Fibroblast of villous mesenchyme (primary cell): ENCODE measurements around the gene GKN2. TPM values are rescaled to one million over a fixed set of nuclear protein-coding genes. Genes with fewer than 3 reads are reported as not detected.
A peak's percentile ranks its signal among the peaks of the same experiment; 100 is the strongest.

ENCODE experiments used
- DNase-seq: peaks from one replicate; pipeline ENCODE4 v3.0.0-alpha.2; 2010; ENCODE audit warnings: low read depth
- H3K4me3 ChIP-seq: 2 replicates; pipeline ENCODE4 v1.5.1; 2011; ENCODE audit warnings: low read depth, mild to moderate bottlenecking, low read length
- CTCF ChIP-seq: IDR thresholded peaks from 2 replicates; pipeline ENCODE4 v1.5.1; 2012; ENCODE audit warnings: low read depth, mild to moderate bottlenecking, low read length; ENCODE audit not compliant: insufficient read depth
- total RNA-seq: library from RNA; depleted of rRNA; stranded (reverse); fragments of >200 nt; gene quantifications from 2 replicates; pipeline ENCODE4 v1.2.3, GENCODE V29; 2012

GKN2 gene
- total RNA-seq, 1 donor = not detected

- no peak overlapping the region for H3K4me3 ChIP-seq
- TF ChIP-seq CTCF = no peak
- DNase-seq = no peak
Measured at GRCh38 chr2:68975844-68976243, 23.2 kb upstream of the GKN2 start.

DNA sequence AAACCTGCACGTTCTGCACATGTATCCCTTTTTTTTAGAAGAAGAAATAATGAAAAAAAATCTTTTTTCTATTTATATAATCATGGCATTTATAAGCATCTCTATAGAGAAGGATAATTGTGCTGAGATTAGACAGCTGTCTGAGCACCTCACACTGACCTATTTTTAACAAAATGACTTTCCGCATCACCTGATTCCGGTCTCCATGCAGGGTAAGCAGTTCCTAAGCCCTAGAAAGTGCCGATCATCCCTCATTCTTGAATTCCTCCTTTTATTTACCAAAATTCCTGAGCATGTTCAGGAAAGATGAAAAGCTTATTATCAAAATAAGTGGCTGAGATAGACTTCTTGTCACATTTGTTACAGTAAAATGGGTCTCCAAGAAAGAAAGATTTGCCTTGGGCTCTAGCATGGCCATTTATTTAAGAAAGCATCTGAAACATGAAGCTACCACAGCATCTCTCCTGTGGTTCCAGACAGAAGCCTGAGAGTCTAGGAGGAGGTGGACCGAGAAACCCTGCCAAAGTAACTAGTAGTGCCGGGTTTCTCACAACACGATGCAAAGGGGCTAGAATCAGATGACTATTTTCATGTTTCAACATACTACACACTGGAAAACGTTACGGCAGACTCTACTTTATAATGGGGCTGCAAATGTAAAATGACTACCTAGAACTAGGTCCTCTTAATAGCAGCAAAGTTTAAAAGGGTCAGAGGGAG lies 22.4 kb upstream of the GKN2 start:
- no peak for TF ChIP-seq CTCF
- no peak for DNase-seq
- H3K4me3 ChIP-seq = no peak overlapping the region

DNA sequence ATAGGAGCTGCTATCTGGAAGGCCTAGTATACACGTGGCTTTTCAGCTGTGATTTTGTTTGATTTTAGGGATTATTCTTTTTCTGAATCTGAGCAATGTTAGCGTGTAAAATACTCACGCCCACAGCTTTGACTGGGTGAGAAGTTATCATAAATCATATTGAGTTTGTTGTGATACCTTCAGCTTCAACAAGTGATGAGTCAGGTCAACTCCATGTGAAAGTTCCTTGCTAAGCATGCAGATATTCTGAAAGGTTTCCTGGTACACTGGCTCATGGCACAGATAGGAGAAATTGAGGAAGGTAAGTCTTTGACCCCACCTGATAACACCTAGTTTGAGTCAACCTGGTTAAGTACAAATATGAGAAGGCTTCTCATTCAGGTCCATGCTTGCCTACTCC lies 21.6 kb upstream of the GKN2 start, which contains the start of gene GKN1:
TSS of gene GKN1 (plus strand) at position 386 of the 400 bp plus-strand sequence. CDS start 42 bp downstream, outside the sequence.
- H3K4me3 ChIP-seq = no peak within 1 kb of the TSS
- DNase-seq = peak; percentile 71
- TF ChIP-seq CTCF = no peak

DNA sequence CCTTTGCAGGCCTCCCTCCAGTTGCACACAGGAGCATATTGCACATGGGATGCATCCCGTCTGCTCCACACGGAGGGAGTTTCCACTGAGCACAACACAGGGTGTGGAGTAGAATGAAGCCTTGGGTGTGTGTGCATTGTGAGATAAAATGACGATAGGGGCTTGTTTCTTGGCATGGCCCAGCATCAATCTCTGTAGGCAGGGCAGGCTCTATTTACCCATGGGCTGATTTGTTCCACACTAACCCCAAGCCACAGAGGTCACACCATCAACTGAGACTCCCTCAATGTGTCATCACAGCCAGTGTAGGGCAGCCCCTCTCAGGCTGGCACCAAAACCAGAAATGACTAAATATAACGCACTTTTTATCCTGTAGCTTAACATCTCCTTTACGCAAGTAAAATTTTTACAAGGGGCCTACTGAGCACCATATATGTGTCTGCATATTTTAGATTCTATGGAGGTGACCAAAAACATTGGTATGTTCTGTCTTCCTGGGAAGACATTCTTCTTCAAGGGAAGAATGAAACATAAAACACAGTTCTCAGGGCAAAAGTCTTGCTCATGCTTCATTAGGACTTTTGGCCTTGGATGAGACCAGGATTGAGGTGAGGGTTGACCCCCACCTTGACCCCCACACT lies 19.0 kb upstream of the GKN2 start:
- DNase-seq = peak; percentile 96
- no peak overlapping the region for H3K4me3 ChIP-seq
- no peak for TF ChIP-seq CTCF

DNA sequence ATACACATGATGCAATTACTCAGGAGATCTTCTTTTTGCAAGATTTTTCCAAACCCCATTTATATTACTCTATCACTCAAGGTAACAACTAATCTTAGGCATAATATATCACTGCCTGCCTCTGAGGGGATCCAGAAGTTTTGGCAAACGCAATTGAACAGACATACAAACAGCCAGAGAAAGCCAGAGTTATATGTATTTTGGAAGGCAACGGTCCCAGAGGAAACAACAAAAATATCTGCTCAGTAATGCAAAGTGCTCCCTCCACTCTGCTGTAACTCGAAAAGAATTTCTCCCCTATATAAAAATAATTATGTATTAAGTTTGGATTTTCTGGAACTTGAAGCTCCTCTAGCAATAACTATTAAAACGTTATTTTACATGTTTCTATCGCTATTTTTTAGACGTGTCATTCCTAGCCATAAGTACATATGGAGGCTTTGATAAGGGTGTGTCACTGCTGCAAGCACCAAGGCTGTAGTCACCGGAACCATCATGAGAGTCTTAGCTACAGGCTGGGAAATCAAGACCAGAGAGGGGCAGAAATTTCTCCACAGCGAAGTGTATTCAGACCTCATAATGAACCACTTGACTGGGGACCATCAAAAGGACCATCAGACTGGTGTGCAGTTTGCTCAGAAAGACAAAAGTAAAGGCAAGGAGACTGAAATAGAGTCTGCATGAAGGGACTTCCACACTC lies 18.0 kb upstream of the GKN2 start:
- TF ChIP-seq CTCF = no peak
- DNase-seq = no peak
- H3K4me3 ChIP-seq = no peak overlapping the region

DNA sequence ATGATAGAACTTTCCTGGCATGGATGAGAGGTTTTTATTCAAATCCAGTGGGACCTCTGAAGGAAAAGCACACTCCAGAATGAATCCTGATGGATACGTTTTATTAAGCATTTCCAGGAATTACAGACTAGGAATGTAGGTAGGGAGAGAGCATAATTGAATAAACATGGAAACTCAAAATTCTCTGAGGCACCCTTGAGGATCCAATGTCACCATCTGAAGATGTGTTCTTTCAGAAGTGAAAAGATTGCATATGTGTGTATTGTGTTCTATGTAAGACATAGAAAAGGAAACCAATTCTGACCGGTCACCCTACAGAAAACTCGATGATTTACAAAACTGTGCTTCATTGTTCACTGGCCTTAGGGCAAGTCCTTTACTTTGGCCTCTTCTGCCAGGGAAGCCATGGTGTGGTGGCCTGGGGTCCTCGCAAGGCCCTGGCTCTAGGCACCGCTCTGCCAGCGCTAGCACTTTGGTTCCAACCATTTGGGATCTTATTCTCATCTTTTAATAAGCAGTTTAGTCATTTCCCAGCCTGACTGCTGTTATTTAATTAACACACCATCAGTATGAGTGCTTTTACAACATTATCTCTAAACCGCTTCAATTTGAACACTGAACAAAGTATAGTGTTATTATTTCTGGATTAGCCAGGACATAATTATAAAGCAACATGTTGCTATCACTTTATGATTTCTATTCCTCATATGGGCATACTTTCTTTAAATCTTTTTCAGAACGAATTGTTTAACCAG lies 17.2 kb upstream of the GKN2 start:
- no peak for TF ChIP-seq CTCF
- no peak overlapping the region for H3K4me3 ChIP-seq
- DNase-seq = no peak
